ENCODE measurements around the gene ZNF365. TPM values are rescaled to one million over a fixed set of nuclear protein-coding genes. Genes with fewer than 3 reads are reported as not detected.

Gene ZNF365, protein sequence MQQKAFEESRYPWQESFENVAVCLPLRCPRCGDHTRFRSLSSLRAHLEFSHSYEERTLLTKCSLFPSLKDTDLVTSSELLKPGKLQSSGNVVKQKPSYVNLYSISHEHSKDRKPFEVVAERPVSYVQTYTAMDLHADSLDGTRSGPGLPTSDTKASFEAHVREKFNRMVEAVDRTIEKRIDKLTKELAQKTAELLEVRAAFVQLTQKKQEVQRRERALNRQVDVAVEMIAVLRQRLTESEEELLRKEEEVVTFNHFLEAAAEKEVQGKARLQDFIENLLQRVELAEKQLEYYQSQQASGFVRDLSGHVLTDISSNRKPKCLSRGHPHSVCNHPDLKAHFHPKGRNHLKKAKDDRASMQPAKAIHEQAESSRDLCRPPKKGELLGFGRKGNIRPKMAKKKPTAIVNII
- under 1 TPM; 0.23 to 0.35 TPM for total RNA-seq

DNA sequence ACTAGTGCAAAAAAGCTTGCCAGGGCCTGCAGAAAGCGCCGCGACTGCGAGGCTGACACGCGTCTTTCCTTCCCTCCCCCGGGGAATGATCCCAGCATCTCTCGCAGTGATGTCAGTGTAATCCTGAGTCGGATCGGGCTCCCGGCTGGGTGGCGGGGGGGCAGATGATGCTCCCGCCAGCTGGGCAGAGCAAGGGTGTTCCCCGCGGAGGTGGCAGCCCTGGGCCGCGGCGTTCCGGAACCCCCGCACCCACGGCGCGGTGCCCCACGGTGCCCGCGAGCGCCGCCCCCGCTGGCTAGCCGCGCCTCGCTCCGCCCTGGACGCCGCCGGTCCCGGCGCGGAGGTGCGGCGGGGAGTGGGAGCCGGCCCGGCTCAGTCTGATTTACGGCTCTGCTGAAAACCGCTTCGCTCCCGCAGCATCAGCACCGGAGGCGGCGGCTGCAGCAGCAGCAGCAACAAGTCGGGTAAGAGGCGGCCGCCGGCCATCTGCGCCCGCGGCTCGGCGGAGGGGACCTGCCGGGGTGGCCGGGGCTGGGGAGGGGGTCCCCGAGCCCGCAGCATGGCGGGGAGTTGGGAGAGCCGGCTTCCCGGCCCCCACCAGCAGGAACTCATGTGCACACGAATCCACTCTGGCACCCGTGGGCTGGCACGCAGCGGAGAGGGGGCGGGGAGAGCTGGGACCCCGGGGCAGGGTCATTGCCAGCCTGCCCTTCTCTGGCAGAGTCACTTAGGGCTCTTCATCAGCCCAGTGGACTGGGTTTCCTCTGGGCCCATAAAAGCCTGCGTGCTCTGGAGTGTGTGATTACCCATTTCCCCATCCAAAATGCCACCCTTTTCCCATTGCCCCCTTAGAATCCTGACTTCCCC, at the start of gene ZNF365:
ZNF365 (plus strand) TSS at position 375 of the 867 bp plus-strand sequence. CDS start 1,825 bp downstream, outside the sequence.
- CTCF ChIA-PET, result interaction anchor here (0.6 kb wide), 1 partner anchor 50 kb away, joined by 3 read pairs; no protein-coding TSS in a partner anchor
- peaks cover 10% of the 10 kb centered on the region for H3K4me1 Mint-ChIP-seq
- no peak within 1 kb of the TSS for H3K27ac Mint-ChIP-seq

DNA sequence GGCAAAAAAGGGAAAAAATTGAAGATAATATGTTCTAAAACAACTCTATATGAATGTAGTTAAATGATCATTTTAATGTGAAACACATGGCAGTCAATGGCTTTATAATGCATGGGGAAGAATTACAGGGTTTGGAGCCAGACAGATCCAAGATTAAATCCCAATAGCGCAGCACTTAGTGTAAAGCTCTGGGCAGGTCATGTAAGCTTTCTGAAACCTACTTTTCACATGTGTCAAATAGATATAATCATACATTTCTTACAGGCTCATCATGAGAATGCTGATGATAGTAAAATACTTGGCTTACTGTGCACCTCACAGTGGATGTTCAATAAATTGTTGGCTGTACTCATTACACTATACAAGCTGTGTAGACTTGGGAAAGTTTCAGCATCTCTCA, 48.0 kb upstream of the ZNF365 start:
- H3K27me3 Mint-ChIP-seq, result peaks cover 11% of the 10 kb centered on the region
- CTCF ChIA-PET, result no interaction called here
- no peak overlapping the region for H3K4me3 Mint-ChIP-seq
- no peaks in the 10 kb centered on the region for H3K36me3 Mint-ChIP-seq (ENCODE audit: low read depth)
- POLR2A ChIA-PET, result no interaction called here
- no peaks in the 10 kb centered on the region for H3K4me1 Mint-ChIP-seq
- no peak for DNase-seq
- H3K9me3 Mint-ChIP-seq, result no peaks in the 10 kb centered on the region
- no peak overlapping the region for H3K27ac Mint-ChIP-seq

More for the DNA sequence above, at the start of gene ZNF365:
- POLR2A ChIA-PET, result interaction anchor here (1.0 kb wide), 1 partner anchor 10 kb away, joined by 5 read pairs; no protein-coding TSS in a partner anchor
- Mint-ChIP-seq H3K27me3 (peaks cover 41% of the 10 kb centered on the region), H3K4me3 (peak within 1 kb of the TSS; percentile 68), H3K36me3 (ENCODE audit: low read depth) (no peaks in the 10 kb centered on the region), H3K9me3 (no peaks in the 10 kb centered on the region)
- DNase-seq, result peak; percentile 47

DNA sequence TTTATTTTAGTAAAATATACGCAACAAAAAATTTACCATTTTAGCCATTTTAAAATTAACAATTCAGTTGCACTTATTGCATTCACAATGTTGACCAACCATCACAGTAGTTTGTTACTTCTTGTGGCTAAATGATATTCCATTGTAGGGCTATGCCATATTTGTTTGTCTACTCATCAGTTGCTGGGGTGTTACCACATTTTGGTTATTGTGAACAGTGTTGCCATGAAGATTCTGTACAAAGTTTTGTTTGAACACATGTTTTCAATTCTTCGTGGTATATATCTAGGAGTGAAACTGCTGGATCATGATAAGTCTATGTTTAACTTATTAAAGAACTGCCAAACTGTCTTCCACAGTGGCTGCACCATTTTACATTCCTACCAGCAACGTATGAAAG, 46.3 kb upstream of the ZNF365 start:
- H3K4me1 Mint-ChIP-seq, result no peaks in the 10 kb centered on the region
- H3K27me3 Mint-ChIP-seq, result peaks cover 11% of the 10 kb centered on the region
- no peaks in the 10 kb centered on the region for H3K36me3 Mint-ChIP-seq (ENCODE audit: low read depth)
- peaks cover 3% of the 10 kb centered on the region for H3K9me3 Mint-ChIP-seq
- POLR2A ChIA-PET, result no interaction called here
- H3K4me3 Mint-ChIP-seq, result no peak overlapping the region
- DNase-seq, result no peak
- H3K27ac Mint-ChIP-seq, result no peak overlapping the region
- CTCF ChIA-PET, result no interaction called here

DNA sequence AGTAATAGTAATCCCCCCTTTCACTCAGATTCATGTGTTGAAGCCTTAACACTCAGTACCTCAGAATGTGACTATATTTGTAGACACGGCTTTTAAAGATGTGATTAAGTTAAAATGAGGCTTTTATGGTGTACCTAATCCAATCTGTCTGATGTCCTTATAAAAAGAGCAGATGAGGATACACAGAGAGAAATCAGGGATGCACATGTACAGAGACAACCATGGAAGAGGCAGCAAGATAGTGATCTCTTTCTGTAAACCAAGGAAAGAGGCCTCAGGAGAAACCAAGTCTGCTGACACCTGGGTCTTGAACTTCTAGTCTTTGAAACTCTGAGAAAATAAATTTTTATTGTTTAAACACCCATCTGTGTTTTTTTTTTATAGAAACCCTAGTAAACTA, 44.0 kb upstream of the ZNF365 start:
- peaks cover 3% of the 10 kb centered on the region for H3K9me3 Mint-ChIP-seq
- H3K27me3 Mint-ChIP-seq, result peaks cover 10% of the 10 kb centered on the region
- DNase-seq, result no peak
- no peak overlapping the region for H3K27ac Mint-ChIP-seq
- ChIA-PET CTCF (no interaction called here), POLR2A (no interaction called here)
- no peaks in the 10 kb centered on the region for H3K36me3 Mint-ChIP-seq (ENCODE audit: low read depth)
- H3K4me3 Mint-ChIP-seq, result no peak overlapping the region
- H3K4me1 Mint-ChIP-seq, result no peaks in the 10 kb centered on the region

DNA sequence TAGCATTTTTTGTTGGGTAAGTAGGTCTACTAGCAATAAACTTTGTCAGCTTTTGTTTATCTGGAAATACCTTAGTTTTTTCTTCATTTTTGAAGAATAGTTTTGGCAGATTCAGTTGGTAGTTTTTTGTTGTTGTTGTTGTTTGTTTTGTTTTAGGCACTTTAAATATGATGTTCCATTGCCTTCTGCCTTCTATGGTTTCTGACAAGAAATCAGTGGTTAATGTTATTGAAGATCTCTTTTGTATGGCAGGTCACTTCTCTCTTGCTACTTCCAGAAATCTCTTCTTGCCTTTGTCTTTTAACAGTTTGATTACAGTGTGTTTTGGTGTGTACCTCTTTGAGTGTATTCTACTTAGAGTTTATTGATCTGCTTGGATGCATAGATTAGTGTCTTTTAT, 41.8 kb upstream of the ZNF365 start:
- CTCF ChIA-PET, result no interaction called here
- peaks cover 3% of the 10 kb centered on the region for H3K9me3 Mint-ChIP-seq
- no peaks in the 10 kb centered on the region for H3K4me1 Mint-ChIP-seq
- H3K4me3 Mint-ChIP-seq, result no peak overlapping the region
- POLR2A ChIA-PET, result no interaction called here
- DNase-seq, result no peak
- H3K27me3 Mint-ChIP-seq, result peaks cover 10% of the 10 kb centered on the region
- H3K36me3 Mint-ChIP-seq (ENCODE audit: low read depth), result no peaks in the 10 kb centered on the region
- no peak overlapping the region for H3K27ac Mint-ChIP-seq

DNA sequence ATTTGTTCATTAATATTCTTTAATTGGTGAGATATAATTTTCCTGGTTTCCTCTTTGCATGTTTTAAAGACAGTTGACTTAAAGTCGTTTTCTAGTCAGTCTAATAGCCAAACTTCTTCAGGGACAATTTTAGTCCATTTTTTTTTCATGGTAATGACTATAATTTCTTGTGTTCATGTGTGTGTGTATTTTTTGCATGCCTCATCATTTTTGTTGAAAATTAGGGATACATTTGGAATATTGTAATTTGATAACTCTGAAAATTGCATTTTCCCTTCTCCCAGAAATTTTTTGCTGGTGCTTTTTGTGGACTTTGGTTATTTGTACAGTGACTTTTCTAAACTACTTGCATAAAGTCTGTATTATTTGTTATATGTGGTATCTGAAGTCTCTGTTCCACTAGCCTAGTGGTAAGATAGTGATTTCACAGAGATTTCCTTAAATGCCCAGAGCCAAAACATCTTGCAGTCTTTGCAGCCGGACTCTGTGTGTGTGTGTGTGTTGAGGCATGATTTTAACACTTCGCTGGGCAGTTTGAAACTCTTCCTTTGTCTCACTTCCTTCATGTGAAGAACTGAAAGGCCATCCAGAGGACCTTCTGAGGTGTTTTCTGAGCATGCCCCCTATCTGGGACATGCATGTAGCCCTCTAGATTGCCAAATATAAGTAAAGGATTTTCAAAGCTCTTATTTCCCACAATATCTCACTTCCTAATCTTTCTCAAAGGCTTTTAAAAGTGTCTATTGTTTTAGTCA, 40.9 kb upstream of the ZNF365 start:
- Mint-ChIP-seq H3K36me3 (ENCODE audit: low read depth) (no peaks in the 10 kb centered on the region), H3K9me3 (peaks cover 3% of the 10 kb centered on the region), H3K27ac (no peak overlapping the region), H3K4me1 (no peaks in the 10 kb centered on the region), H3K4me3 (no peak overlapping the region), H3K27me3 (peaks cover 9% of the 10 kb centered on the region)
- no peak for DNase-seq
- ChIA-PET POLR2A (no interaction called here), CTCF (no interaction called here)

DNA sequence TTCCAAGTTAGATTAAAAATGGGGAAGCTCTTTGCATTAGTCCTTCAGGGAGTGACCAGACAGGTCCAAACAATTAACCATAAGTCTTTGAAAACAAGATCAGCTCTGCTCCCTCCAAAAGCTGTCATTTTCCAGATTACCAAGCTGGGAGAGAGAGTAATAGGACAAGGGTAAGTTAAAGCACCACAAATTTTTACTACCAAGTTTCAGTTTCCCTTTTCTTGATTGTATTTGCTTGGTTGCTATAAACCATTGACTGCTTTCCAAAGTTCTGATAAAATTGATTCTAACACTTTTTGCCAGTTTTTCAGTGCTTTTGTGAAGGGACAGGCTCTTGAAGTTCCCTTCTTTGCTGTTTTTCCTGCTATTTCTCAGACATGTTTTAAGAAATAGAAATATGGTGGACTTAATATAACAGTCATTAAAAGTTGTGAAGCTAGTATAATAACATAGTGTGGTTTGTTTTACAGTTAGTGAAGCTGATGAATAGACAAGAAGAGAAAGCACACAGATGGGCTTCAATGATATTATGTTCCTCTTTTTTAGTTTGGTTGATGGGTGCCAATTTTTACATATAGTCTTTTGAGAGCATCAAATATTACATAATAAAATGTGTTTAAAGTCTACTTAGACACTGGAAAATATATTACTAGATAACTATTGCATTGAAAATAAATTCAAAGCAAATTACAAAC, 40.0 kb upstream of the ZNF365 start:
- H3K4me1 Mint-ChIP-seq, result no peaks in the 10 kb centered on the region
- CTCF ChIA-PET, result no interaction called here
- H3K27me3 Mint-ChIP-seq, result peaks cover 9% of the 10 kb centered on the region
- no peaks in the 10 kb centered on the region for H3K36me3 Mint-ChIP-seq (ENCODE audit: low read depth)
- no peak for DNase-seq
- POLR2A ChIA-PET, result no interaction called here
- H3K4me3 Mint-ChIP-seq, result no peak overlapping the region
- H3K9me3 Mint-ChIP-seq, result peaks cover 3% of the 10 kb centered on the region
- no peak overlapping the region for H3K27ac Mint-ChIP-seq

DNA sequence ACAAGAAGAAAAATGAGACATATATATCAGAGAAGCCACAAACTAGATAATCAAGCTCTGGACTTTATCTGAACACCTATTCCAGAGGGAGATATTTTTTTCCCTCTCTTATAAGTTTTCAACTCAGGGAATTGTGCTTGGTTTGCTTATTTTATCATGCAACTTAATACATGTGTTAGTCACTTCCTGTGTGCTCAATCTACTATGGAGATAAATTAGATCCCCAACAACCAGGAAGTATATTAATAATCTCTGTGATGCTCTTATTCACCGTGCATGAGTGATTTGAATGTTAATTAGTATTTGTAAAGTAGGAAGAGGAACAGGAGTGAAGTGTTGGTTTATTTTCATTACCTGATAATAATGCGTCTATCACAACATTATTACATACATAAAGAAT, 38.8 kb upstream of the ZNF365 start:
- DNase-seq, result no peak
- H3K9me3 Mint-ChIP-seq, result peaks cover 6% of the 10 kb centered on the region
- peaks cover 5% of the 10 kb centered on the region for H3K27me3 Mint-ChIP-seq
- H3K27ac Mint-ChIP-seq, result no peak overlapping the region
- H3K36me3 Mint-ChIP-seq (ENCODE audit: low read depth), result no peaks in the 10 kb centered on the region
- H3K4me3 Mint-ChIP-seq, result no peak overlapping the region
- ChIA-PET POLR2A (no interaction called here), CTCF (no interaction called here)
- H3K4me1 Mint-ChIP-seq, result no peaks in the 10 kb centered on the region

DNA sequence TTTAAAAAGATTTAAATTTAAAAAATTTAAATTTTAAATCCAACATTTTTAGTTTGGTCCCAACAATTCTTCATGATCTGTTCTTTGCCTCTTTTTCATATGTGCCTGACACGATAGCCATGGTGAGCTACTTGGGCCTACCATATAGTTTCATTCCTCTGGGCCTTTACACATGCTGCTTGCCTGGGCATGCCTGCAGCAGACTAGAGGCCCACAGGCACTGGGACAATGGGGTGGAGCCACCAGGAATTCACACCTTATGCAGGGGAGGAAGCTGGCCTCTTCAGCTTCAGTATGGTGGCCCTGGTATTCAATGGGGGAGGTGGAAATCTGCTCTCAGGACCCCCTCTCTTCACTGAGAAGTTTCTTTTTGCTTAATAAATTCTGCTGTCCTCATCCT, 37.8 kb upstream of the ZNF365 start:
- Mint-ChIP-seq H3K4me3 (no peak overlapping the region), H3K4me1 (no peaks in the 10 kb centered on the region), H3K36me3 (ENCODE audit: low read depth) (no peaks in the 10 kb centered on the region), H3K9me3 (peaks cover 12% of the 10 kb centered on the region), H3K27me3 (peaks cover 5% of the 10 kb centered on the region), H3K27ac (no peak overlapping the region)
- DNase-seq, result no peak
- ChIA-PET POLR2A (no interaction called here), CTCF (no interaction called here)

DNA sequence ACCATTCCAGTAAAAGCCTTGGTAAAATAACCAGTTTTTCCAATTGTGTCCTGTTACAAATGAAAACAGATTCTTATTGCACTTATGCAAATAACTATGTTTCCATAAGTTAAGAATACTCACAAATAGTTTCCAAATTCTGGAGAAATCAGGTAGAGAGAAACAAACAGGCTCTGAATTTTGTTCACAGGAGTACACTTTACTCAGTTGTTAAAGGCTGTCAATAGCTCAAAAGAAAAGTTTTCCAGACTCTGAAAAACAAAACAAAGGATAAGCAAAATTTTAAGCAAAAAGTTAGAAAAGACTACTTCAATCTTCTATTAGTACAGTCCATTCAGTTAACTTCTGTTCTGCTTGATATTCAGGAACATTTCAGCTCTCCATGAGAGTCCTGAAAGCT, 32.8 kb upstream of the ZNF365 start:
- Mint-ChIP-seq H3K36me3 (ENCODE audit: low read depth) (no peaks in the 10 kb centered on the region), H3K4me1 (no peaks in the 10 kb centered on the region)
- POLR2A ChIA-PET, result no interaction called here

DNA sequence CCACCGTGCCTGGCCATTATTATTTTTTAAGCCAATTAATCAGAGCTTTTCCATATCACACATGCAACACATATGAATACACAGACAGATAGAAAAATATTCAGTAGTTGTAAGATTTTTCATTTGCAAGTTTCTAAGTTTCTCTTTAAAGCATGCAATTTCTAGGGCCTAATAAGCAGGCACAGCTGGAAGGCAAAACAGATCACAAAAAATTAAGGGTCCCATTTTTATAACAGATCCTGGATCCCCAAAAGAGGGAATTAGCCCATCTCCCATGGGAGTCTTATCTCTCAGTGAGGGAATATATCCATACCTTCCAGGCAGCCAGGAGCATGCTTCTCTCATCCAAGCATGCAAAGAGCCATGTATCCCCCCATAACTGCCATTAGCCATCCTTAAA, 31.2 kb upstream of the ZNF365 start:
- no peaks in the 10 kb centered on the region for H3K27me3 Mint-ChIP-seq
- POLR2A ChIA-PET, result no interaction called here
- DNase-seq, result no peak
- no peak overlapping the region for H3K4me3 Mint-ChIP-seq
- H3K27ac Mint-ChIP-seq, result no peak overlapping the region
- CTCF ChIA-PET, result no interaction called here
- peaks cover 41% of the 10 kb centered on the region for H3K9me3 Mint-ChIP-seq
- no peaks in the 10 kb centered on the region for H3K4me1 Mint-ChIP-seq
- no peaks in the 10 kb centered on the region for H3K36me3 Mint-ChIP-seq (ENCODE audit: low read depth)

More for the DNA sequence above, 32.8 kb upstream of the ZNF365 start:
- DNase-seq, result no peak
- Mint-ChIP-seq H3K4me3 (no peak overlapping the region), H3K9me3 (peaks cover 34% of the 10 kb centered on the region), H3K27me3 (no peaks in the 10 kb centered on the region), H3K27ac (no peak overlapping the region)
- CTCF ChIA-PET, result no interaction called here

DNA sequence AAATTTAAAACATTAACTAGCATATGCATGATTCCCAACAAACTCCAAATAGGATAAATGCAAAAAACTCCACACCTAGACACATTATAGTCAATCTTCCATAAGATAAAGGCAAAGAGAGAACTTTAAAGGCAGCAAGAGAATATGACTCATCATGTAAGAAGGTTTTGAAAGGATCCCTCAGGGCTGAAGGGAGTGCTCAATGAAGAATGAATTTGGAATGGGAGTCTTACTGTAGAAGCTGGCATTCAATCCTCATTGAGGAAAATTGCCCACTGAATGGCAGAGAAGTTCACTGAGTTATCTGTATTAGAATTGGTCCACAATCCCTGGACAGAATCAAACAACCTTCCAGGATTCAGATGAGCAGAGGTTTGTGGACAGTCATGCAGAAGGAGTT, 26.1 kb upstream of the ZNF365 start:
- CTCF ChIA-PET, result no interaction called here
- H3K36me3 Mint-ChIP-seq (ENCODE audit: low read depth), result peaks cover 3% of the 10 kb centered on the region
- DNase-seq, result no peak

More for the DNA sequence above, 26.1 kb upstream of the ZNF365 start:
- H3K27ac Mint-ChIP-seq, result no peak overlapping the region
- H3K9me3 Mint-ChIP-seq, result peaks cover 27% of the 10 kb centered on the region
- no peak overlapping the region for H3K4me3 Mint-ChIP-seq
- H3K4me1 Mint-ChIP-seq, result no peaks in the 10 kb centered on the region
- H3K27me3 Mint-ChIP-seq, result no peaks in the 10 kb centered on the region
- POLR2A ChIA-PET, result no interaction called here
